Vagina (tissue), 2 donors: ENCODE data around the gene FBXL17.

Source experiments
- POLR2A ChIP-seq, 2 donors: fragments of 450-650 bp; IDR thresholded peaks; one replicate each; pipeline ENCODE4 v1.6.1; 2017; ENCODE audit warnings: antibody characterized with exemption in 2 of 2, mild to moderate bottlenecking in 2 of 2, moderate library complexity in 2 of 2
- POLR2AphosphoS5 ChIP-seq, 2 donors: sonication (generic); formaldehyde crosslinking; IDR thresholded peaks; one replicate each; pipeline ENCODE4 v1.9.0; 2017; ENCODE audit warnings: antibody characterized with exemption in 2 of 2, mild to moderate bottlenecking in 2 of 2, low read depth in 1 of 2; ENCODE audit not compliant: insufficient read depth in 1 of 2
- TF ChIP-seq, protein P1 (sequence below), 3 experiments: fragments of 450-650 bp in 2 of 3; fragments of 200-600 bp in 1 of 3; sonication (generic) in 1 of 3; IDR thresholded peaks; one replicate each; pipeline ENCODE4 v1.5.1; 2017 to 2019; ENCODE audit warnings: antibody characterized with exemption in 3 of 3, mild to moderate bottlenecking in 2 of 3, moderate library complexity in 2 of 3

DNA sequence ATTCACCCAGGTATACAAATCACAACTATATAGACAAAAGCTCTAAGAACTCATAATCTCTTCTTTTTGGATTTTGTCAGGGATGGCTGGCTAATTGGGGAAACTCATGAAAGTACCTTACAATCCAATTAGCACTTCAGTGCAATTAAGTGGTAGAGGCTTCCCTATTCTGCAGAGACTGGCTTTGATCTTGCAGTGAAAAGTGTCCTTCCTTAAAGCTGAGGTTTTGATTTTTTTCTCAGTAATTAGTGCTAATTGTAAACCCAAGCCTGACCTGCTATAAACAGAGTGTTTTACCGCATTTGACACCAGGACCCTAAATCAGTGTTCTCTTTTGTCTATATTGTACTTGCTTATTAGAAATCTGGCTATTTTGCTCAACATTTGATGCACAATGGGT lies 417.2 kb downstream of the FBXL17 start:
- TF ChIP-seq, protein P1, sequence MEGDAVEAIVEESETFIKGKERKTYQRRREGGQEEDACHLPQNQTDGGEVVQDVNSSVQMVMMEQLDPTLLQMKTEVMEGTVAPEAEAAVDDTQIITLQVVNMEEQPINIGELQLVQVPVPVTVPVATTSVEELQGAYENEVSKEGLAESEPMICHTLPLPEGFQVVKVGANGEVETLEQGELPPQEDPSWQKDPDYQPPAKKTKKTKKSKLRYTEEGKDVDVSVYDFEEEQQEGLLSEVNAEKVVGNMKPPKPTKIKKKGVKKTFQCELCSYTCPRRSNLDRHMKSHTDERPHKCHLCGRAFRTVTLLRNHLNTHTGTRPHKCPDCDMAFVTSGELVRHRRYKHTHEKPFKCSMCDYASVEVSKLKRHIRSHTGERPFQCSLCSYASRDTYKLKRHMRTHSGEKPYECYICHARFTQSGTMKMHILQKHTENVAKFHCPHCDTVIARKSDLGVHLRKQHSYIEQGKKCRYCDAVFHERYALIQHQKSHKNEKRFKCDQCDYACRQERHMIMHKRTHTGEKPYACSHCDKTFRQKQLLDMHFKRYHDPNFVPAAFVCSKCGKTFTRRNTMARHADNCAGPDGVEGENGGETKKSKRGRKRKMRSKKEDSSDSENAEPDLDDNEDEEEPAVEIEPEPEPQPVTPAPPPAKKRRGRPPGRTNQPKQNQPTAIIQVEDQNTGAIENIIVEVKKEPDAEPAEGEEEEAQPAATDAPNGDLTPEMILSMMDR (IDR thresholded peaks at IDR 0.05) = no peak
- TF ChIP-seq POLR2A (IDR thresholded peaks at IDR 0.05) = no peak
- no peak for TF ChIP-seq POLR2AphosphoS5 (IDR thresholded peaks at IDR 0.05; ENCODE audit: insufficient read depth in 1 of 2, low read depth in 1 of 2)
